ENCODE measurements around the gene TEDDM1. TPM values are rescaled to one million over a fixed set of nuclear protein-coding genes. Genes with fewer than 3 reads are reported as not detected.
"Not testable (repeated sequence)": the region's sequence is repeated elsewhere in the genome, so short reads cannot be mapped to it uniquely, and the experiment has no call there.

Gene TEDDM1
- total RNA-seq, 1 donor from 2014 or later: not detected

DNA sequence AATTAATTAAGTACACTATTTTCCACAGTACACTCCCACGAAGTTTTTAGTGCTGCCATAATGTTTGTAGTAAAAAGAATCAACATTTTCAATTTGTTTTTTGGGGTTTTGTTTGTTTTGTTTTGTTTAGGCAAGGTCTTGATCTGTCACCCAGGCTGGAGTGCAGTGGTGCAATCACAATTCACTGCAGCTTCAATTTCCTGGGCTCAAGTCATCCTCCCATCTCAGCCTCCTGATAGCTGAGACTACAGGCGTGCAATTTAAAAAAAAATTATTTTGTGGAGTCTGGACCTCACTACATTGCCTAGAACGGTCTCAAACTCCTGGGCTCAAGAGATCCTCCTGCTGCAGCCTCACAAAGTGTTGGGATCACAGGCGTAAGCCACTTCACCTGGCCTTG is 20.3 kb downstream of the TEDDM1 start:
- no peak for DNase-seq (ENCODE audit: low read depth)

DNA sequence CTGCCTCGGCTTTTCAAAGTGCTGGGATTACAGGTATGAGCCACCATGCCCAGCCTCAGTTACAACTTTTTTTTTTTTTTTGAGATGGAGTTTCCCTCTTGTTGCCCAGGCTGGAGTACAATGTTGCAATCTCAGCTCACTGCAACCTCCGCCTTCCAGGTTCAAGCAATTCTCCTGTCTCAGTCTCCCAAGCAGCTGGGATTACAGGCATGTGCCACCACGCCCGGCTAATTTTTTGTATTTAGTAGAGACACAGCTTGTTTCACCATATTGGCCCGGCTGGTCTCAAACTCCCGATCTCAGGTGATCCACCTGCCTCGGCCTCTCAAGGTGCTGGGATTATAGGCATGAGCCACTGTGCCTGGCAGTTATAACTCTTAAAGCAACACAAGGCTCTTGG is 20.7 kb downstream of the TEDDM1 start:
- not testable (repeated sequence) for DNase-seq (ENCODE audit: low read depth)

DNA sequence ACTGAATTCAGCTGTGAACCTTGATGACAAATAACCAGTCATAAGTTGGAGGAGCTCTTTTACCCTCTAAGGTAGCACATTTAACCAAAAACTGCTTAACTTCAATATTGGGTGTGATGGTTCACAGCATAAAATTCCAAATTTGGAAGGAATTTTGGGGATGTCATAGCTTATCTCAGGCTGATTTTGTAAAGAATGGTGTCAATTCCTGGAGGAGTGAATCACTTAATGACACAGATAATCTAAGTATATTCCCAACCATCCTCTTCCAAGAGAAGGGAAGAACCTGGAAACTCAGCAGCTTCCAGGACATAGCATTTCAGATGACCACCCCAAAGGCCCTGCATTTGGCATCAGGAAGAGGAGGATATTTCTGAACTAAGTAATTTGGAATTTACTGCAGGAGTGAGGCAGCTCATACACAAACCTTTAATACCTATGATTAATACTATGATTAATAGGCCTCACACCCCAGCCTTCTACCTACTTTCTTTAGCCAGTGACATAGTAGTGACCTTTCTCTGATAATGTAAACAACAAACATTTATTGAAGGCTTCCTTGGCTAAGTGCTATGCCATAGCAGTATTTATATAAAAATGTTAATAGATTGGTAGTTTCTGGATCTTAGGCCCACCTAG is 23.4 kb downstream of the TEDDM1 start:
- DNase-seq (ENCODE audit: low read depth): no peak

DNA sequence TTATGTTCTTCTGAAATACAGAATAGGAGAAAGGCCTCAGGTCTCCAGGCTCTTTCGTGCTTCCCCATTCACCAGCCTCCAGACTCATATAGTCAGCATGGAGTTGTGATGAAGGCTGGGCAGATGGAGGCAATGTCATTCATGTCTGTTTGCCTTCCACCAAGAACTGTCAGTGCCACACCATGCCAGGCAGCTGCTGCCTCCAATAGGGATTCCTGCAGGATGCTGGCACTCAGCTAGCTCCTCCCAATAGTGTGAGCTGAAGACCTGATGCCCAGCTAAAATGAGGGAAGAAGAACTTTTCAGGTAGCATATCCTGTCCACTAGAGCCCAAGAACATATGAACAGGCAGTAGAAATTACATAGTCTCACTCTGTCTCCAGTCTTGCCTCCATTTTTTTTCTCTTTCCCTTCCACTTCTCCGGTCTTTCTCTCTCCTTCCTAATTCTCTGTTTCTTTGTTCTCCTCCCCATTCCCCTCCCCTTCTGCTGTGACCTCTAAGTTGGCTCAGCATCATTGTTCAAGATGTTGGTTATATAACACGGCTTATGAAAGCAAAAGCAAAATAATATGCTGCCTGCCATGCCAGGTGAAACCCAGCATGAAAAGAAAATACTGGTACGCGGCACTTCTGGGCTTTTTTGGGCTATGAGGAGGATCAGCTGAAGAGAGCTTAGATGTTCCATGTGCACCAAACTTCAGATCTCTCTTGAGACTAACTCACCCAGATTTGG is 26.2 kb downstream of the TEDDM1 start:
- no peak for DNase-seq (ENCODE audit: low read depth)

DNA sequence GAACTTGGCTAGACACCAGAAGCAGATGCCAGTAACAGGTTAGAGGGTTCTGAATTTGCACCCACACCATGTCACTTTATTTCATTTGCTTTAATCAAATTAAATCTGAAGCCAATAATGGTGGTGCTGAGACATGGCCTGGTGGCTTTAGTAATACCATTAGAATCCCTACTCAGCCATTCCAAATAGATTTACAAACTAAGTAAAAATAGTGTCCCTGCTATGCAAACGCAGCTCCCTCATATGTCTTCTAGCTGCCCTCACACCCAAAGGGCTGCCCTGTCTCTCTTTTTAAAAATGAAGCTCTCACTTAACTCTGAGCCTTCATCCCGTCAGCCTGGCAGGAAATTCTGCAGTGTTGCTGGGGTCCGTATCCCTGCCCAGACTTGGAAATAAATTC is 29.9 kb downstream of the TEDDM1 start:
- DNase-seq (ENCODE audit: low read depth): no peak

DNA sequence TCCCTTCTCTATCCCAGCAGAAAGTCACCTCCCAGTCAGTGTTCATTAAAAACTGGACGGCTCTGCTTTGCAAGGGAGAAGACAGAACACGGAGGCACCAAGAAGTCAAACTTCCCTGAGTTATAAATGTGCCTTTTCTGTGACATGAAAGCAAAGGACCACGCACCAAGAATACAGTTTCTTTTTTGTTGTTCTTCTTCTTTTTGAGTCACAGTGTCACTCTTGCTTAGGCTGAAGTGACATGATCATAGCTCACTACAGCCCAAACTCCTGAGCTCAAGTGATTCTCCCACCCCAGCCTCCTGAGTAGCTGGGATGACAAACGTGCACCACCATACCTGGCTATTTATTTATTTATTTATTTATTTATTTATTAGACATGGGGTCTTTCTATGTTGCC is 31.6 kb downstream of the TEDDM1 start:
- no peak for DNase-seq (ENCODE audit: low read depth)

DNA sequence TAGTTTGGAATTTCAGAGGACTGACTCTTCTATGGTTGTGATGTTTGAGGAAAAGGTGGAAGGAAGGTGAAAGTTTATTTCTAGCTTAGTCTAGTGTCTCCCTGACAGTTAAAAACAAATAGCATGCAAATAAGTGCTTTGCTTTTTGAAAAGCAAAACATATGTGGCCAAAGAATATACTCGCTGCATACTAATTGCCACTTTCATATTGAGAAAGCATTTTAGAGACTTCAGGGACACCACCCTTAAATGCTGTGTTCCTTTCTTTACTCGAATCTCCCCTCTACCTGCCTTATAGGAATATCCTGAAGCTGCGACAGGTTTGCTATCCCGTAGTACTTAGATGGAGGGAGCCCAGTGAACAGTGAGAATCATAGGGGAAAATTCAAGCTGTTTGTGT is 32.1 kb downstream of the TEDDM1 start:
- no peak for DNase-seq (ENCODE audit: low read depth)

DNA sequence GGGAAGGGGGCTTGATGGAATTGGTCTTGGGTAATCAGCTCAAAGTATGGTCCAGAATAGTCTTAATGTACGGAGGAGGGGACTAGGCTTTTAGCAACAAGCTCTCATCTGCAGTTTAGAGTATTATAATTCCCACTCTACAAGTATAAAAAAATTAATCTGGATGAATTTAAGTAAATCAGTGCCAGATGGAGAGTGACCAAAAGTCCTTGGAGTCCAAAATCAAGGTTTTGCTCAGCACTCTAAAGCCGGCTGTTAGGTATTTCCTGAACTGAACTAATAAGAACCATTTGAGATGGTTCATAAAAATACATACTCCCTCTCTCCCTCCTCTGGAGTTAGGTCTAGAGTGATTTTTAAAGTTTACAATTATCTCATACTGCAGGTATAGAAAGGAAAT is 32.5 kb downstream of the TEDDM1 start:
- DNase-seq (ENCODE audit: low read depth): no peak

DNA sequence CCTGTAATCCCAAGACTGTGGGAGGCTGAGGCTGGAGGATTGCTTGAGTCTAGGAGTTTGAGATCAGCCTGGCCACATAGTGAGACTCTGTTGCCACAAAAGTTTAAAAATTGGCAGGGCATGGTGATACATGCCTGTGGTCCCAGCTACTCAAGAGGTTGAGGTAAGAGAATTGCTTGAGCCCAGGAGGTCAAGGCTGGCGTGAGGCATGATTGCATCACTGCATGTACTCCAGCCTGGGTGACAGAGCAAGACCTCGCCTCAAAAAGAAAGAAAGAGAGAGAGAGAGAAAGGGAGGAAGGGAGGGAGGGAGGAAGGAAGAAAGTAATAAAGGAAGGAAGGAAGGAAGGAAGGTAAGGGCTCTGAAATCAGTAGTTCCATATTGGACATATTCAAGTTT is 33.9 kb downstream of the TEDDM1 start:
- peak; percentile 61 for DNase-seq (ENCODE audit: low read depth)

DNA sequence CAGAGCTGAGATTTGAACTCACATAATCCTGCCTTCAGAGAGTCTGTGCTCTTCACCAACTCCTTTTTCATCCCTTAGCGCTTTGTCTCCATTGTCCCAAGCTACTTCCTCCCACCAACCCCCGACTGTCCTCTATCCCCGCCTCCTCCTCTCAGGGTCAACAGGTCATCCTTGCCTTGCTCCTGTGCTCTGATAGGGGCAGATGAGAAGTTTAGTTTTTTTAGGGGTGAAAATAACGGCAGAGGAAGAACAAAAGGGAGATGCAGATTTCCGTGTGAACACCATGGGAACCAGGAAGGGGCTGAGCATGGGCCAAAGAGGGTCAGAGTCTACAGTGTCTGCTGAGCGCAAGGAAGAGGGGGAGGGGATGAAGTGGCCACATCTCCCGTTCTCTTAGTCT is 40.8 kb downstream of the TEDDM1 start:
- DNase-seq (ENCODE audit: low read depth): no peak

DNA sequence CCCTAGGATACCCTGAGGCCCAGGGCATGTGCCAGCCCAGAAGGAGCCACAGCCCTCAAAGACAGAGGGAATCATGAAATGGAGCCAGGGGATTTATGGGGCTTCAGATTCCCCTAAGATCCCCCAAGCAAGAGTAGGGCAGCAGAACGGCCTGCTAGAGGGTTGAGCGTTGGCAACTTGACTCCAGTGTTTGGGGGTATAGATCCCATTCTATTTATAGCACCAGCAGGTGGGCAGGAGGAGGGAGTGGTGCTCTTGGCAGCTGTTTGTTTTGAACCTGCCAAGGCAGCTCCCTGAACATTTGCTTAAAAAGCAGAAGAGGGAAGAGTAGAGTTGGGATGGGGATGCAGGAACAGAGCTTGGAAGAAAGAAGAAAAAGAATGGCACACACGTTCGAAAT is 42.6 kb downstream of the TEDDM1 start:
- no peak for DNase-seq (ENCODE audit: low read depth)

DNA sequence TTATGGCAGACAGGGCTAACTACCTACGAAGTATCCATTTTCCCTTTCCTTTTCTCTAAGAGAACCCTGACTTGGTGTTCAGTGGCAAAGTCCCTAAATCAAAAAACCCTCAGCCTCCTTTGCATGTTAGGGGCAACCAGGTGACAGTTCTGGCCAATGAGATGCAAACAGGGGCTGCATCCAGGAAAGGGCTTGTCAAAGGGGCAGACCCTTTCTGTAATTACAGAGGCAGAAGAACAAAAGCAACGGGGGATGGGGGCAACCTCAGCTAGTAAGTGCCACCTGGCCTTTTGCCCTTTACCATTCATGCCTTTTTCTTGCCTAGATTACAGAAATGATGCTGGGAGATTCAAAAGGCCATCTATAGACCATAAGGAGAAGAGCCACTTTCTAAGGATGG is 43.3 kb downstream of the TEDDM1 start:
- DNase-seq (ENCODE audit: low read depth): no peak

DNA sequence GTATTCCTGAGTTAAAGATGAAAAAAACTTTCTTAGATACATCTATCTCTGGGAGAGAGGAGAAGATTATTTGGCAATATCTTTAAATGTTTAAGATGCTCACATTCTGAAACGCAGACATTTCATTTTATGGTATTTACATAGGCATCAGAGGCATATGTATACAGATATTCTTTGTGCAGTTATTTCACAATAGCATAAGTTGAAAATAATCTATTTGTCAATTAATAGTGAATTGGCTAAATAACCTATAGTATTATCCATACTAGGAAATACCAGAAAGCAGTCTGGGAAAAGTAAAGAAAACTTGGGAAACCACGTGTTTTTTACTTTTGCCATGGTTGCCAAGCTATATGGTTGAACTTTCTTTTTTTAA is 44.8 kb downstream of the TEDDM1 start:
- DNase-seq (ENCODE audit: low read depth): no peak

DNA sequence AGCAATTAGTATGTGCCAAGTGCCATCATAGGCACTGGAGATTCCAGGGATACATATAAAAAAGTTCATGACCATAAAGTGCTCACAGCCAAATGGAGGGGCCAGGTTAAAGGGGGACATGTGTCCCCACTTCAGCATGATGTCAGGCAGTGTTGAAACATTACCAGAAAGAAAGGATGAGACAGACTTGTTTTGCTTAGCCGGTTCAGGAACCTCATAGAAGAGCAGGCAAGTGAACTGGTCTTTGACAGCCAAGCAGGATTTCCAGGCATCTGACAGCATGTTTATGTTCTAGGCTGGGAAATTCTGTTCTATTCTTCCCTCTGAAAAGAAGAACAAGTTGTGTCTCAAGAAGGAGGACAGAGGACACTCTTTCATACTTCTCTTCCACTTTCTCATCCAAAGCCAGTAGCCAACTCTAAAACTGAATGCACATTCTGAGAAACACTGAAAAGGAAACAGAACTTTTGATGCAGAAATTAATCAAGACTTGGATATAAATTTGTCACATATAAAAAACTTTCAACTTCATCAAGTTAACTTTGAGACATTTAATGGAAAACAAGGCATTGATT is 48.6 kb downstream of the TEDDM1 start:
- no peak for DNase-seq (ENCODE audit: low read depth)

DNA sequence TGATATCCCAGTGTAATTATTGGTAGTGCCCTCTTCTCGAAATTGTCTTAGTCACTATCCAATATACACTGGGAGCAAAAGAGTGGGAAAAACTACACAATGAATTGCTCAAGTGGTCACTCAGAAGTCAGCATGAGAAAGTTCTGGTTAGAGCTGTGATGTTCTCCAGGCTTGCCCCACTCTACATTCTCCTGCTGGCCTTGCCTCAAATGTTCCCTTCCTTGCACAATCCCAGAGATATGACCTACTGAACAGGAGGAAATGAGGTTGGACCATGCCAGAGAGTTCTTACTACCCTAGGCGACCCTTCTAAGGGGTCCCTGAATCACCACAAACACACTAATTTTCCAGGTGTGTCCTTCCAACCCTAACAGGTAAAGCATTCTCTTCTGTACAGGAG is 49.6 kb downstream of the TEDDM1 start:
- no peak for DNase-seq (ENCODE audit: low read depth)

DNA sequence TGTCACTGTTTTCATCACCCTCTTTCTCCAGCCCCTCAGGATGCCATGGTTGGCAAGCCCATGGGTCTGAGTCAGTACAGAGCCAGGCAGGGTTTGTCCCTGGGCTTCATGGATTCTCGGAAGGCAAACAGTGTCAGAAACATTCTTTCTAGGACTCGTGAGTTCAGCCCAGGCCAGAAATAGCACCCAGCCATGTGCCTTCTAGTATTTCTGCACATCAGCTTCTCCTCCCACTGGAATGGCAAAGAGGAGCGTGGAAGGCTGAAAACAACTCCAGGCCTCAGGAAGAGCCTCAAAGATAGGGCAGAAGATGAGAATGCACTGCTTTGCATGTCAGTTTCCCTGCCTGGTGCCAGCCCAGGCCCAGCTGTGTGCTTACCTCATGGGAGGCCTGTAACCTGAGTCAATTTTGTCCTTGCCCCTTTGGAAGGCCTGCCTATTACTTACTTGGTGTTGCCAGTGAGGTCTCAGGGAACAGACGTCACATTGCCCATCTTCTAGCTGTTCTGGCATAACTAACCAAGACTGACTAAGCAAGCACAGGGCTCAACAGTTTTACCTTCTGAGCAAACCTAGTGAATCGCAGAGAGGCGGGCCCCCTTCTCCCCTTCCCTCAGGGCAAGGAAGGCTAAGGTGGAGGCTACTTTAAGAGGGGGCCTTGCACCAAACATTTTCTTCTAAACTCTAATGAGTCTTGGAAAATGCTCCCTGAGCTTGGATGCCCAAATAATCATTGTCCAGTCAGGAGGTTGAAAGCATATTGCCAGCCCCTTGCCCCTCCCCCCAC is 51.3 kb downstream of the TEDDM1 start:
- peak; percentile 45 for DNase-seq (ENCODE audit: low read depth)

Other genes with a start within 250 kb of the TEDDM1 start
- gene GLUL, start 8.9 kb downstream of the TEDDM1 start, total RNA-seq: 116 and 300 TPM in 2 replicates
- gene RGSL1, start 49.5 kb upstream of the TEDDM1 start, total RNA-seq: 0.15 TPM in 1 of 2 replicates, not detected in the other
- gene RNASEL, start 188.6 kb upstream of the TEDDM1 start, total RNA-seq: 7.8 and 16.0 TPM in 2 replicates
- under 0.01 TPM in 1 of 2 replicates, not detected in the other for gene RGS16, start 203.7 kb upstream of the TEDDM1 start, total RNA-seq

Data from renal cortical epithelial cell (primary cell).